ENCODE data around the gene SLC43A1.
A peak's percentile ranks its signal among the peaks of the same experiment; 100 is the strongest.

DNA sequence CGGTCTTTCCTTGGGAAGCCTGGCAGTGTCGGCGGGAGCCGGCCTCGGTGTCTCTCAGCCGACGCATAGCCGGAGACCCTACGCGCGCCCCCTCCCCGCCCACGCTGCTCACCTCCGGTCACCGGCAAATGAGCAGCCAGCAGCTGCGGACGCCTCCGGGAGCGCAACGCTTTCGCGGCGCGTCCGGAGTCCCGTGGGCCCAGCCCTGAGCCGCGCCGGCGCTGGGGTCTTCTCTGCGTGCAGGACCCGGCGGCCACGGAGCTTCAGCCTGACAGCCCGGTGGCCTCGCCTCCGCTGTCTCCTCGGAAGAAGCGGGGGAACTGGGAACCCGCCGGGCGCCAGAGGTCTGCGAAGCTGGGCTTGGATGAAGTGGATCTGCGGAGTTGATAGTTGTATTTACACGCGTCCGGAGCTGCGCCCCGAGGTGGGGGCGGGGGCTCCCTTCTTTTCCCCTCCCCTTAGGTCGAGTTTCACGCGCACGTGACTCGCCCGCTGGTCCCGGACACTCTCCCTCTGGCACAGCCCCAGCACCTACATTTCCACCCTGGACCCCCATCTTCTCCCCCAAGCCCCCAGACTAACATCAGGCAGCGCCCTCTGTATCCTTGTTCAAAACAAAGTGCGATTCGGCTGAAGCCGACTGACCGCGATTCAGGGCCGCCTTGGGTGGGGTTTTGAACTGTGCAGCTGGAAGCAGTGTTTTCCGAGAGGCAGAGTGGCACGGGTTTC lies at the start of gene SLC43A1:
- TF ChIP-seq, protein P1, sequence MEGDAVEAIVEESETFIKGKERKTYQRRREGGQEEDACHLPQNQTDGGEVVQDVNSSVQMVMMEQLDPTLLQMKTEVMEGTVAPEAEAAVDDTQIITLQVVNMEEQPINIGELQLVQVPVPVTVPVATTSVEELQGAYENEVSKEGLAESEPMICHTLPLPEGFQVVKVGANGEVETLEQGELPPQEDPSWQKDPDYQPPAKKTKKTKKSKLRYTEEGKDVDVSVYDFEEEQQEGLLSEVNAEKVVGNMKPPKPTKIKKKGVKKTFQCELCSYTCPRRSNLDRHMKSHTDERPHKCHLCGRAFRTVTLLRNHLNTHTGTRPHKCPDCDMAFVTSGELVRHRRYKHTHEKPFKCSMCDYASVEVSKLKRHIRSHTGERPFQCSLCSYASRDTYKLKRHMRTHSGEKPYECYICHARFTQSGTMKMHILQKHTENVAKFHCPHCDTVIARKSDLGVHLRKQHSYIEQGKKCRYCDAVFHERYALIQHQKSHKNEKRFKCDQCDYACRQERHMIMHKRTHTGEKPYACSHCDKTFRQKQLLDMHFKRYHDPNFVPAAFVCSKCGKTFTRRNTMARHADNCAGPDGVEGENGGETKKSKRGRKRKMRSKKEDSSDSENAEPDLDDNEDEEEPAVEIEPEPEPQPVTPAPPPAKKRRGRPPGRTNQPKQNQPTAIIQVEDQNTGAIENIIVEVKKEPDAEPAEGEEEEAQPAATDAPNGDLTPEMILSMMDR (conservative IDR thresholded peaks at IDR 0.05; ENCODE audit: low read depth, low read length): no peak
- peak; percentile 53; the same call in 1 of the 2 replicates for TF ChIP-seq MAZ (IDR thresholded peaks at IDR 0.05; ENCODE audit: borderline replicate concordance, low read depth, low read length)
